ENCODE results near the gene LRRC51. TPM values are rescaled to one million over a fixed set of nuclear protein-coding genes. Genes with fewer than 3 reads are reported as not detected.
A peak's percentile ranks its signal among the peaks of the same experiment; 100 is the strongest.
"Not testable (repeated sequence)": the region's sequence is repeated elsewhere in the genome, so short reads cannot be mapped to it uniquely, and the experiment has no call there.

The LRRC51 gene
- total RNA-seq, 1 donor from 2014 or later, result 5.4 TPM

DNA sequence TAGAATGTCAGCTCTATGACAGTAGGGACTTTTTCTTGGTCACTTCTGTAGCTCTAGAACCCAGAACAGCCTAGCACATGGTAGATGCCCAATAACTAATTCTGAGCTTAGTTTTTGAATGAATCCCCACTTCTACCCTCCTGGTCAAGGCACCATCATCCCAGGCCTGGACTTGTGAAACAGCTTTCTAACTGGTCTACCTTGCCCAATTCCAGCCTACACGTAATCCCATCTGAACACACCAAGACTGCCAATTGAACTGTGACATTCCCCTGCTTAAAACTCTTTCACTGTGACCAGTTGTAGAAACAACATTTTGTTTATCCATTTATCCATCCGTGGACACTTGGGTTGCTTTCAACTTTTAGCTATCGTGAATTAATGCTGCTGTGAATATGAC is 48.7 kb downstream of the LRRC51 start:
- no peak for ATAC-seq
- no peak for DNase-seq
- intact Hi-C loops (cut with micrococcal nuclease), result no loop called here

DNA sequence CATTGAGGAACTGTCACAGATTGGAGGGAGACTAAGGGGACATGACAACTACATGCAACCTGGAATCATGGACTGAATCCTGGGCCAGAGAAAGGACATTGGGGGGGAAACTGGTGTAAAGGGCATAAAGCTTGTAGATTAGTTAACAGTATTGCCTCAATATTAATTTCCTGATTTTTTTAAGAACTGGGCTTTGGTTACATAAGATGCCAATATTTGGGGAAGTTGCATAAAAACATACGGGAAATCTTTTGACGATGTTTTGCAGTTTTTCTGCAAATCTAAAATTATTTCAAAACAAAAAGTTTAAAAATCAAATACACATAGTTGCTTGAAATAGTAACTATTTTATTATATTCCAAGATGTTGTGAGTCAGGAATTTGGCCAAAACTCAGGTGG is 52.0 kb downstream of the LRRC51 start:
- intact Hi-C loops (cut with micrococcal nuclease), result no loop called here
- ATAC-seq, result no peak

DNA sequence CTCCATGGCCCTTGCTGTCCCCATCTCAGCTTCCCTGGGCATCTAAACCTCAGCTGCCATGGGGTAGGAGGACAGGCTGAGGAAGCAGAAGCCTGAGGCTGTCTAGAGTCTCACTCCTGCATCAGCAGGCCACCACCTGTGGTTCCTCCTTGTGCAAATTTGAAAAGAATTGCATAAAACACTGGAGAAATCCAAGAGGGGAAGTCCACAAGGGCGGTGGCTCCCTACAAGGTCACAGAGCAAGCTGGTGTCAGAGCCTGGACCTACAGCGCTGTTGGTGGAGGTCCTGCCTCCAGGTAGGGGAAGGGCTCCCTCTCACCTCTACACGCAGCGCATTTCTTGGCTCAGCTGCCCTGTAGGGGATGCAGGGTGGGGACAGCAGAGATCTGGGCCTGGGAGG is 54.8 kb downstream of the LRRC51 start, which contains the start of gene FOLR3:
Gene FOLR3 (plus strand): TSS at position 253 of the 400 bp plus-strand sequence. CDS start 228 bp downstream, outside the sequence.
- intact Hi-C loops (cut with micrococcal nuclease); DNase-seq: not testable (repeated sequence)
- ATAC-seq, result peak; percentile 32

More for the DNA sequence above, 52.0 kb downstream of the LRRC51 start:
- DNase-seq, result no peak

DNA sequence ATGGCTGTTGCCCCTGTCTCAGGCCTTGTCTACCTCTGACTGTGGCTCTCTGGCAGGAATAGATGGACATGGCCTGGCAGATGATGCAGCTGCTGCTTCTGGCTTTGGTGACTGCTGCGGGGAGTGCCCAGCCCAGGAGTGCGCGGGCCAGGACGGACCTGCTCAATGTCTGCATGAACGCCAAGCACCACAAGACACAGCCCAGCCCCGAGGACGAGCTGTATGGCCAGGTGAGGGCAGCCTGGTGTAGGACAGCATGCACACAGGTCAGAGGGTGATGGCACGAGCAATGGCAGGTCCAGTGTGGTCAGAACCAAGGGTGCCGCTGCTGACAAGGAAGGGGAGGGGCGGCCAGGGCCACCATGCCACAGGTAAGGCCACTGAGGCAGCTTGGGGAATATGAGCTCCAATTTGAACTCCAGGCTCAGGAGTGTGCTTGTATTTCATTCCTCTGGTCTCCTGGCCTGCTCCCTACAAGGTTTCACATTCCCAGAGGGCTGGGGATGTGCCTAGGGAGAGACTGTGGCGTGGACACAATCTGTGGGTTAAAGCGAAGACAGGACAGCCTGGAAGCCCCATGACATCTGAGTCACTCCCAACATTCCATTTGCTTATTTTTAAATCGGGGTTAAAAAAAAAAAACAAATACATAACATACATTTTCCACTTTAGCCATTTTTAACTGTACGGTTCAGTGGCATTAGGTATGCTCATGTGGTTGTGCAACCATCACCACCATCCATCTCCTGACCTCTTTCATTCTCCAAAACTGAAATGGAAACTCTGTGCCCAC is 55.4 kb downstream of the LRRC51 start:
- intact Hi-C loops (cut with micrococcal nuclease), result no loop called here
- ATAC-seq (no peak), DNase-seq (no peak)

DNA sequence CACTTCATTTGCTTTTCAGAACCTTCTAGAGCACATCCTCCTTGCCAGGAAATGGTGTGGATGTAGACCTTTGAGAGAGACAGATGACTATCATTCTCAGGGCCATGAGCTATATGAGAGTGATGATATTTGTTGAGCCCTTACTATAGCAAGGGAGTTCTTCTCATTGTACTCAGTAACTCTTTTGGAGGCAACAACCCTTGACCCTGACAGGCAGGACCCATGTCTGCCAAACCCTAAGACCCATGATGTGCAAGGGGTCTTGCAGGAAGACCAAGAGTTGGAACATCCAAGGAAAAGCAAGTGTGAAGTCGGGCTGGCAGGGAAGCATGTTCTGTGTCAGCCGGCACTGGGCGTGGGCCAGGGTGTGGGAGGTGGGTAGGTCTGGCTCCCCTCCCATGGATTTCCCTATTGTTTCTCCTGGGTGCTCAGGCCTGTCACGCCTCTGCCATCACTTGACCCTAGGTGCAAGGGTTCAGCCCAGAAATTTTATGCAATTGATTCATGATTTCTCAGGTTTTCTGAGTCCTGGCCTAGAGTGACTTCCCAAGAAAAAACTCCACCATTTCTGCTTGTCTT is 56.1 kb downstream of the LRRC51 start:
- intact Hi-C loops (cut with micrococcal nuclease), result no loop called here
- ATAC-seq, result no peak

DNA sequence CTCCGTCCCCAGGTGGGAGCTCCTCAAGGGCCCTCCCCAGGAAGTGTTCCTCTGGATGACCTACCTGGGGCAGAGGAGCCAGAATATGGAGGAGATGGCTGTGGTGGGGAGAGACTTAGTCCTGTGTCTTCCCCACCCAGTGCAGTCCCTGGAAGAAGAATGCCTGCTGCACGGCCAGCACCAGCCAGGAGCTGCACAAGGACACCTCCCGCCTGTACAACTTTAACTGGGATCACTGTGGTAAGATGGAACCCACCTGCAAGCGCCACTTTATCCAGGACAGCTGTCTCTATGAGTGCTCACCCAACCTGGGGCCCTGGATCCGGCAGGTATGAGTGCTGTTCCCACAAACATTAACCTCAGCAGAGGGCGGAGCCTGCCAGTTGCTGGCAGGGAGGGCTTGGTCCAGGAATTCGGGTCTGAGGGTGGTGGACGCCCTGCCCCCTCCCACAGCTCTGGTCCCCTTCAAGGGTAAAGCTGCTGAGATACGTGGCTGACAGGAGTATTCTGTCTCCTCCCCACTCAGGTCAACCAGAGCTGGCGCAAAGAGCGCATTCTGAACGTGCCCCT is 58.3 kb downstream of the LRRC51 start:
- intact Hi-C loops (cut with micrococcal nuclease), result no loop called here
- ATAC-seq, result no peak
- no peak for DNase-seq

More for the DNA sequence above, 56.1 kb downstream of the LRRC51 start:
- no peak for DNase-seq

DNA sequence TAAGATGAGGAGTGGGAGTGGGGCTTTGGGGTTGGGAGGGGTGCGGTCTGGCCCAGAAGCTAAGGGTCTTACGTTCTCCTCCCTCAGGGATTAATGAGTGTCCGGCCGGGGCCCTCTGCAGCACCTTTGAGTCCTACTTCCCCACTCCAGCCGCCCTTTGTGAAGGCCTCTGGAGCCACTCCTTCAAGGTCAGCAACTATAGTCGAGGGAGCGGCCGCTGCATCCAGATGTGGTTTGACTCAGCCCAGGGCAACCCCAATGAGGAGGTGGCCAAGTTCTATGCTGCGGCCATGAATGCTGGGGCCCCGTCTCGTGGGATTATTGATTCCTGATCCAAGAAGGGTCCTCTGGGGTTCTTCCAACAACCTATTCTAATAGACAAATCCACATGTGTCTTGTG is 58.9 kb downstream of the LRRC51 start:
- ATAC-seq, result no peak
- intact Hi-C loops (cut with micrococcal nuclease), result no loop called here
- no peak for DNase-seq

DNA sequence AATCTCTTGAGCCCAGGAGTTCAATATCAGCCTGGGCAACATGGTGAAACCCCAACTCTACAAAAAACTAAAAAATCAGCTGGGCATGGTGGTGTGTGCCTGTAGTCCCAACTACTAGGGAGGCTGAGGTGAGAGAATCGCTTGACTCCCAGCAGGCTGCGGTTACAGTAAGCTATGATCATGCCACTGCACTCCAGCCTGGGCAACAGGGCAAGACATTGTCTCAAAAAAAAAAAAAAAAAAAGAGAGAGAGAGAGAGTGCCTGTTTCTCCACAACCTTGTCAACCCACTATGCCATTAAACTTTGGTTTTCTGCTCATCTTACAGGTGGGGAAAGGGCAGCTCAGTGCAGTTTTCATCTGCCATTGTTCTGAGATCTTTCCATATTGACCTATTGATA is 60.0 kb downstream of the LRRC51 start:
- no peak for DNase-seq
- no peak for ATAC-seq
- intact Hi-C loops (cut with micrococcal nuclease), result loop anchor here (5.0 kb wide), 1 partner anchor 118 kb away; no protein-coding TSS in a partner anchor

DNA sequence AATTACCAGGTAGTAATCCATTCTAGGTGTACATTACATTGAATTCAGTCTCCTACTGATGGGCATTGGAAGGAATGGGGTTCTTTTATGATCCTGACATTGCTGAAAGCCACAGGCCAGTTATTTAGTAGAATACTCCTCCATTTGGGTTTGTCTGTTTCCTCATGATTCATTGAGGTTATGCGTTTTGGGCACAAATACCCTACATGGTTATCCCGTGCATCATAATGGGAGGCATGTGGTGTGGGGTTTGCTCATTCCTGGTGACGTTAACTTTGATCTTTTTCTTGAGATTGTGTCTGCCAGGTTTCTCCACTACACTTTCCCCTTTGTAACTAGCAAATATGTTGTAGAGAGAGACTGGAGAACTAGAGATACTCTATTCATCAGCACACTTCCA is 60.4 kb downstream of the LRRC51 start:
- ATAC-seq, result no peak
- intact Hi-C loops (cut with micrococcal nuclease), result loop anchor here (5.0 kb wide), 1 partner anchor 119 kb away; no protein-coding TSS in a partner anchor

DNA sequence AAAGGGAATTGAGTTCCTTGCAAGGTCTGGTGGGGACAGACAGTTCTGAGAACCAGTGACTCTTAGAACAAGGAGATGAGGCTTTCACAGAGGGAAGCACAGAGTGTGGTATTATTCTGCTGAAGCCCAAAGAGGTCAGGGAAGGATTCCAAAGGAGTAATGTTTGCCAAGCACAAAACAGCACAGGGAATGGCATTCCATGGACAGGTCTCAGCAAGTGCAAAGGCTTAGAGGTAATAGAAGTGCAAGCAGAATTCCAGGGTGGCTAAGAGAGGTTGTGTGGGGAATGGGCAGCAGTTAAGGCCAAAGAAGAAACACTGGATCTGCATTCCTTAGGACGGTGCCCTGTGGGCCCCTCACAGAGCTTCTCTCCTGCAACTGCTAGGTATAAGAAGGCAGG is 61.4 kb downstream of the LRRC51 start:
- intact Hi-C loops (cut with micrococcal nuclease), result loop anchor here (5.0 kb wide), 1 partner anchor 120 kb away; no protein-coding TSS in a partner anchor
- ATAC-seq, result peak; percentile 46
- not testable (repeated sequence) for DNase-seq

More for the DNA sequence above, 60.4 kb downstream of the LRRC51 start:
- DNase-seq, result no peak

DNA sequence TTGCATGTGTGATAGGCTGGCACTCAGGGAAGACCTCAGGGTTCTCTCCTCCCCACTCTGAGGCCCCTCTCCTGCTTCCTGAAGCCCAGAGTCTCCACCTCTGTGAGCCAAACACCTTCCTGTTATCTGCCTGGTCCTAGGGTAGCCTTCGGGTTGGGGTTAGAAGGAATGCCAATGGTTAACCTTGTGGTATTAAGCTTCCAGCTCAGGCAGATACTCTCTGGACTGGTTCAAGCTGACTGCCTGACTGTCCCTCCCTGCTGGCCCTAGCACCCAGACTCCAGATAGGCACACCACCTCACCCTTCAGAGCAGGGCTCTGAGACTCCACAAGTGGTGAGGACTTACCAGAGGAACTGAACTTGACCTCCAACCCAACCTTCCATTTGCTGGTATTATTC is 61.9 kb downstream of the LRRC51 start:
- not testable (repeated sequence) for DNase-seq, ATAC-seq
- intact Hi-C loops (cut with micrococcal nuclease), result loop anchor here (5.0 kb wide), 1 partner anchor 120 kb away; no protein-coding TSS in a partner anchor

DNA sequence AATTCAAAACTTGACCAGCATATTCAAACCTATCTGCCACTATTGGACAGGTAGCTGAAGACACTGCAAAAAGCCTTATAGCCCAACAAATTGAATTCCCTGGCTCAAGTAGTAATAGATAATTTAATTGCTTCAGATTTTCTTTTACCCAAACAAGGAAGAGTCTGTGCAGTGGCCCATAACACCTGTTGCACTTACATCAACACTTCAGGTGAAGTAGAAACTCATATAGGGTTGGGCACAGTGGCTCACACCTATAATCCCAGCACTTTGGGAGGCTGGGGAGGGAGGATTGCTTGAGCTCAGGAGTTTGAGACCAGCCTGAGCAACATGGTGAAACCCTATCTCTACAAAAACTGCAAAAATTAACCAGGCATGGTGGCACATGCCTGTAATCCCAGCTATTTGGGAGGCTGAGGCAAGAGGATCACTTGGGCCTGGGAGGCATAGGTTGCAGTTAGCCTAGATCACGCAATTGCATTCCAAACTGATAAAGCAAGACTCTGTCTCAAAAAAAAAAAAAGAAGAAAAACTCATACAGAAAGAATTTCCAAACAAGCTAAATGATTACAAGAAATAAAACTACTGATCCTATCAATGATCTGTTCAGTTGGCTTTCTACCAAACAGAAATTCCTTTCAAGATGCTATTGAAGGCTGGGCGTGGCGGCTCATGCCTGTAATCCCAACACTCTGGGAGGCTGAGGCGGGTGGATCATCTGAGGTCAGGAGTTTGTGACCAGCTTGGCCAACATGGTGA is 64.3 kb downstream of the LRRC51 start:
- DNase-seq, result no peak
- intact Hi-C loops (cut with micrococcal nuclease), result loop anchor here (5.0 kb wide), 1 partner anchor 123 kb away; no protein-coding TSS in a partner anchor
- ATAC-seq, result no peak

Small RNA genes within 50 kb of the gene (microRNA-seq; reads per million reads assigned to microRNA genes)
- gene MIR3165 (ENCODE audit: borderline number of aligned reads), result not detected

Other genes starting within 250 kb of the LRRC51 start
- gene DEFB108B, start 247.7 kb upstream of the LRRC51 start, total RNA-seq, result not detected
- gene DEFB131B, start 202.4 kb upstream of the LRRC51 start, total RNA-seq, result not detected
- gene XNDC1N, start 152.3 kb upstream of the LRRC51 start, total RNA-seq, result 4.0 TPM
- 21.1 TPM for gene RNF121, start 151.8 kb upstream of the LRRC51 start, total RNA-seq
- gene IL18BP, start 81.9 kb upstream of the LRRC51 start, total RNA-seq, result 3.7 TPM
- 85.7 TPM for gene NUMA1, start 308 bp upstream of the LRRC51 start, total RNA-seq
- gene LAMTOR1, start 22.4 kb downstream of the LRRC51 start, total RNA-seq, result 75.6 TPM
- not detected for gene TOMT, start 25.1 kb downstream of the LRRC51 start, total RNA-seq
- 51.7 TPM for gene ANAPC15, start 31.8 kb downstream of the LRRC51 start, total RNA-seq
- gene FOLR3, start 54.9 kb downstream of the LRRC51 start, total RNA-seq, result 1.2 TPM
- gene FOLR1, start 111.3 kb downstream of the LRRC51 start, total RNA-seq, result 0.50 TPM
- 21.9 TPM for gene FOLR2, start 135.9 kb downstream of the LRRC51 start, total RNA-seq
- 136 TPM for gene INPPL1, start 143.9 kb downstream of the LRRC51 start, total RNA-seq
- not detected for gene PHOX2A, start 163.3 kb downstream of the LRRC51 start, total RNA-seq

Measured in left ventricle myocardium superior (tissue), 1 donor.